Measurements from ENCODE around the gene METTL16. TPM values are rescaled to one million over a fixed set of nuclear protein-coding genes. Genes with fewer than 3 reads are reported as not detected.

The METTL16 gene
- polyA plus RNA-seq, 1 experiment: 16.9 TPM

DNA sequence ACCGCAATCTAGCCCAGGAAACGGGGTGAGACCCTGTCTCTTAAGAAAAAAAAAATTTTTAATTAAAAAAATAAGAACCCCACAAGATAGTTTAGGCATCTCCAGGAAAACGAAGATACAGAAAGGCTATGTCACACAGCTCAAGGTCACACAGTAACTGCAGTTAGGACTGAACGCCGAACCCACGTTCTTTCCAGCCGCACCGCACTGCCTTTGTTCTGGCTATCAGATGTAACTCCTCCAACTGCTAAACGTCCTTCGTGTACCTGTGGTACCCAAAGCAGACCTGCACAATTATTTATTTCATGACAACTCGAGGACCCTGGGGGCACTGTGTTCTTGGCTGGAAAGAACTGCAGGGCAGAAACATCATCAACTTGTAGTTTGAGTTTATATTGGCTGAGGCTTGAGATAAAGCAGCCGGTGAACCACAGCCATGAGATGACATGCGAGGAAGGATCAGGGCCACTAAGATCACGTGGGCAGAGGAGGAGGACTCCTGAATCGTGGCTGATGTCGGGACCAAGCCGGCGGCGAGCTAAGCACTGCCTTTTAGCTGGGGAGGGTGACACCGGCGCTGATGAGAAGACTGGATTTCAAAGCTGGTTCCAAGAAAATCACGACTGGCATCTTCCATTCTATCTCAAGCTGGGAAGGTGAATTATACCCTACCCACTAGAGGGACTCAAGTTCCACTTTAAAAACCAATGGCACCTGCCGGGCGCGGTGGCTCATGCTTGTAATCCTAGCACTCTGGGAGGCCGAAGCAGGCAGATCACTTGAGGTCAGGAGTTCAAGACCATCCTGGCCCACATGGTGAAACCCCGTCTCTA lies 90.2 kb downstream of the METTL16 start:
- DNase-seq (ENCODE audit: low read depth, low spot score): no peak
- ChIA-PET POLR2A (no interaction called here), CTCF (interaction anchor here (0.6 to 1.1 kb wide), 4 partner anchors 39 to 253 kb away, joined by 3 read pairs; no protein-coding TSS in a partner anchor)
- TF ChIP-seq CTCF (IDR thresholded peaks at IDR 0.05; ENCODE audit: low read depth, low read length): peak; percentile 47
- Histone ChIP-seq H3K4me3 (ENCODE audit: low read depth, low read length) (no peak overlapping the region), H3K27me3 (ENCODE audit: control insufficient read depth, insufficient read depth, low read length) (no peaks in the 10 kb centered on the region), H3K9me3 (ENCODE audit: control insufficient read depth, insufficient read depth, low read length) (no peaks in the 10 kb centered on the region), H3K27ac (ENCODE audit: low read depth, low read length) (no peak overlapping the region)

DNA sequence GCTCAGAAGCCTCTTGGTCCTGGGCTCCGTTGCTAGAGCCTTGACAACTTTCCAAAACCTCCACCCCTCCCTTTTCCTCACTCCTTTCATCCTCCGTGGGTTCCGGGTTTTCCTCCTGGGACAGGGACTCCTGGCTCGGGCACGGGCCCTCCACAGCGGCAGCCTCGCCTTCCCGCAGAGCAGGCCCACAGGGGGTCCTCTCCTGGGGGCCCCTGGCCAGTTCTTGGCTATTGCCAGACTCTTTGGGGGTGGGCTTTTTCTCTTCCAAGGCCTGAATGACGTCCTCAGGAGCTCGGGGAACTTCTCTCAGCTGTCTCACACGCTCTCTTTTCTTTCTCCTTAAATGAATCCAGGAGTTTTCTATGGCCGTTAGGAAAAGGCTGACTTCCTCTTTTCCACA lies 91.5 kb downstream of the METTL16 start:
- CTCF ChIA-PET: interaction anchor here (10.2 kb wide), 1 partner anchor 37 kb away, joined by 320 read pairs; no protein-coding TSS in a partner anchor
- DNase-seq (ENCODE audit: low read depth, low spot score): no peak
- POLR2A ChIA-PET: no interaction called here
- Histone ChIP-seq H3K4me3 (ENCODE audit: low read depth, low read length) (no peak overlapping the region), H3K9me3 (ENCODE audit: control insufficient read depth, insufficient read depth, low read length) (no peaks in the 10 kb centered on the region), H3K27ac (ENCODE audit: low read depth, low read length) (peak overlapping the region; percentile 2), H3K27me3 (ENCODE audit: control insufficient read depth, insufficient read depth, low read length) (no peaks in the 10 kb centered on the region)
- no peak for TF ChIP-seq CTCF (IDR thresholded peaks at IDR 0.05; ENCODE audit: low read depth, low read length)

GRCh38 chr17:2419486-2419885 lies 92.2 kb downstream of the METTL16 start:
- DNase-seq (ENCODE audit: low read depth, low spot score): no peak
- no peak overlapping the region for H3K27ac ChIP-seq (ENCODE audit: low read depth, low read length)
- H3K27me3 ChIP-seq (ENCODE audit: control insufficient read depth, insufficient read depth, low read length): no peaks in the 10 kb centered on the region
- POLR2A ChIA-PET: interaction anchor here (1.0 kb wide), 1 partner anchor 173 kb away, joined by 3 read pairs; the partner anchor contains the start of gene PAFAH1B1
- TF ChIP-seq CTCF (IDR thresholded peaks at IDR 0.05; ENCODE audit: low read depth, low read length): no peak
- CTCF ChIA-PET: interaction anchor here (0.9 to 10.2 kb wide), 2 partner anchors 37 to 66 kb away, joined by 6 to 320 read pairs; no protein-coding TSS in a partner anchor
- H3K9me3 ChIP-seq (ENCODE audit: control insufficient read depth, insufficient read depth, low read length): no peaks in the 10 kb centered on the region
- H3K4me3 ChIP-seq (ENCODE audit: low read depth, low read length): no peak overlapping the region

GRCh38 chr17:2418572-2418971 lies 93.1 kb downstream of the METTL16 start:
- Histone ChIP-seq H3K4me3 (ENCODE audit: low read depth, low read length) (no peak overlapping the region), H3K27me3 (ENCODE audit: control insufficient read depth, insufficient read depth, low read length) (no peaks in the 10 kb centered on the region), H3K9me3 (ENCODE audit: control insufficient read depth, insufficient read depth, low read length) (no peaks in the 10 kb centered on the region), H3K27ac (ENCODE audit: low read depth, low read length) (peak overlapping the region; percentile 68)
- POLR2A ChIA-PET: interaction anchor here (0.9 to 1.2 kb wide), 4 partner anchors 17 to 174 kb away, joined by 3 to 4 read pairs (median 4); partner anchors contain the start of gene PAFAH1B1
- CTCF ChIA-PET: interaction anchor here (0.7 to 10.2 kb wide), 4 partner anchors 36 to 153 kb away, joined by 3 to 320 read pairs (median 4); no protein-coding TSS in a partner anchor
- TF ChIP-seq CTCF (IDR thresholded peaks at IDR 0.05; ENCODE audit: low read depth, low read length): no peak
- DNase-seq (ENCODE audit: low read depth, low spot score): no peak
